Sigmoid colon (tissue), 4 donors: Measurements from ENCODE around the gene MIOS.

ENCODE experiments used
- EP300 ChIP-seq, 4 donors: sonication (generic); formaldehyde crosslinking; IDR thresholded peaks; one replicate each; pipeline ENCODE4 v1.6.1; 2017; ENCODE audit warnings: antibody characterized with exemption in 4 of 4
- POLR2A ChIP-seq, 2 donors: fragments of 450-650 bp; IDR thresholded peaks; one replicate each; pipeline ENCODE4 v1.6.1; 2016; ENCODE audit warnings: antibody characterized with exemption in 2 of 2, mild to moderate bottlenecking in 2 of 2, moderate library complexity in 2 of 2
- POLR2AphosphoS5 ChIP-seq, 4 donors: sonication (generic); formaldehyde crosslinking; IDR thresholded peaks; one replicate each; pipeline ENCODE4 v1.6.1; 2017; ENCODE audit warnings: antibody characterized with exemption in 4 of 4
- TF ChIP-seq, protein P1 (sequence below), 4 experiments: fragments of 450-650 bp in 3 of 4; fragments of 200-600 bp in 1 of 4; IDR thresholded peaks; one replicate each; pipeline ENCODE4 v1.5.1; 2016 to 2019; ENCODE audit warnings: antibody characterized with exemption in 4 of 4, mild to moderate bottlenecking in 3 of 4, moderate library complexity in 2 of 4

DNA sequence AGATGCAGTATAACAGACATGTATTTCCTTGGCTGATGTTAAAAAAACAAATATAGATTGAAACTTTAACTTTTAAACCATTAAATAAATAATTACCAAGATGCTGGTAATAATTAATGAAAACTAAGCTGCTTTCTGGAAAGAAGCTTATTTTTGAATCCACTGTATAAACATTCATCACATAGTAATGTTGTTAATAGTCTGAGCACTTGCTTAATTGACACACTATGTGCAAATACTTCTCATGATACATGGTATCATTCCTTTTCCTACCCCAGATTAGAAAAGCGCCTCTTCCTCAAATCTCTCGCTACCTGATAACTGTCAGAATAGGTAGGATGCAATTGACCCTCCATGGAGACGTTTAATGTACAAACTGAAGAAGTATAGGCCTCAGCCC is 16.0 kb upstream of the MIOS start:
- TF ChIP-seq POLR2A (IDR thresholded peaks at IDR 0.05) (no peak), EP300 (IDR thresholded peaks at IDR 0.05) (no peak), POLR2AphosphoS5 (IDR thresholded peaks at IDR 0.05) (no peak)
- TF ChIP-seq, protein P1, sequence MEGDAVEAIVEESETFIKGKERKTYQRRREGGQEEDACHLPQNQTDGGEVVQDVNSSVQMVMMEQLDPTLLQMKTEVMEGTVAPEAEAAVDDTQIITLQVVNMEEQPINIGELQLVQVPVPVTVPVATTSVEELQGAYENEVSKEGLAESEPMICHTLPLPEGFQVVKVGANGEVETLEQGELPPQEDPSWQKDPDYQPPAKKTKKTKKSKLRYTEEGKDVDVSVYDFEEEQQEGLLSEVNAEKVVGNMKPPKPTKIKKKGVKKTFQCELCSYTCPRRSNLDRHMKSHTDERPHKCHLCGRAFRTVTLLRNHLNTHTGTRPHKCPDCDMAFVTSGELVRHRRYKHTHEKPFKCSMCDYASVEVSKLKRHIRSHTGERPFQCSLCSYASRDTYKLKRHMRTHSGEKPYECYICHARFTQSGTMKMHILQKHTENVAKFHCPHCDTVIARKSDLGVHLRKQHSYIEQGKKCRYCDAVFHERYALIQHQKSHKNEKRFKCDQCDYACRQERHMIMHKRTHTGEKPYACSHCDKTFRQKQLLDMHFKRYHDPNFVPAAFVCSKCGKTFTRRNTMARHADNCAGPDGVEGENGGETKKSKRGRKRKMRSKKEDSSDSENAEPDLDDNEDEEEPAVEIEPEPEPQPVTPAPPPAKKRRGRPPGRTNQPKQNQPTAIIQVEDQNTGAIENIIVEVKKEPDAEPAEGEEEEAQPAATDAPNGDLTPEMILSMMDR (IDR thresholded peaks at IDR 0.05): no peak
